K562 (cell line): ENCODE measurements around the gene AQP11. TPM values are rescaled to one million over a fixed set of nuclear protein-coding genes. Genes with fewer than 3 reads are reported as not detected.

ENCODE experiments used
- CHAMP1 ChIP-seq: fragments of 450-650 bp; IDR thresholded peaks from 2 replicates; pipeline ENCODE4 v1.6.1; 2016; ENCODE audit warnings: mild to moderate bottlenecking
- CHD7 ChIP-seq: fragments of 200-600 bp; sonication (generic); IDR thresholded peaks from one replicate; pipeline ENCODE4 v1.6.1; 2012; ENCODE audit warnings: mild to moderate bottlenecking, low read depth, low read length, inconsistent platforms
- MNT ChIP-seq, 2 experiments: fragments of 450-650 bp; conservative IDR thresholded peaks; 2 replicates each; pipeline ENCODE4 v1.6.1; 2017; ENCODE audit warnings: mild to moderate bottlenecking in 2 of 2, moderate library complexity in 2 of 2
- PML ChIP-seq: IDR thresholded peaks from 2 replicates; pipeline ENCODE4 v1.6.1; 2012; ENCODE audit warnings: low read length, inconsistent platforms
- POLR2H ChIP-seq: IDR thresholded peaks from 2 replicates; pipeline ENCODE4 v1.6.1; 2016; ENCODE audit warnings: missing genetic modification characterization, low read depth, mild to moderate bottlenecking, control low read depth, missing compliant biosample characterization, moderate library complexity
- POU5F1 ChIP-seq: fragments of 150-350 bp; IDR thresholded peaks from 2 replicates; pipeline ENCODE4 v1.6.1; 2014; ENCODE audit warnings: borderline replicate concordance, low read length, low read depth, mild to moderate bottlenecking; ENCODE audit not compliant: partially characterized antibody
- SMAD1 ChIP-seq: fragments of 150-350 bp; IDR thresholded peaks from 2 replicates; pipeline ENCODE4 v1.6.1; 2014; ENCODE audit warnings: low read length, low read depth; ENCODE audit not compliant: partially characterized antibody
- THRAP3 ChIP-seq: fragments of 450-650 bp; IDR thresholded peaks from 2 replicates; pipeline ENCODE4 v1.6.1; 2016; ENCODE audit warnings: mild to moderate bottlenecking, inconsistent platforms, borderline replicate concordance
- ZC3H11A ChIP-seq: IDR thresholded peaks from 2 replicates; pipeline ENCODE4 v1.6.1; 2012; ENCODE audit warnings: low read depth, low read length, improper control_type of control experiment
- ZKSCAN3 ChIP-seq: fragments of 250-450 bp; sonication (Bioruptor Pico); IDR thresholded peaks from 2 replicates; pipeline ENCODE4 v1.4.0; 2020
- ZKSCAN8 ChIP-seq: fragments of 200-800 bp; sonication (Bioruptor generic); IDR thresholded peaks from 2 replicates; pipeline ENCODE4 v1.6.1; 2016; ENCODE audit warnings: missing genetic modification characterization, missing compliant biosample characterization
- ZNF408 ChIP-seq: fragments of 250-450 bp; sonication (Bioruptor Pico); IDR thresholded peaks from 2 replicates; pipeline ENCODE4 v1.4.0; 2020; ENCODE audit warnings: low read depth, mild to moderate bottlenecking, moderate library complexity
- polyA plus RNA-seq, 8 experiments: library from polyadenylated mRNA; depleted of rRNA in 4 of 8; stranded (reverse) in 5 of 8; unstranded in 3 of 8; fragments of >200 nt; fragmentation: Nextera tagmentation in 2 of 8; fragmentation: Illumina TruSeq in 1 of 8; extraction: Ambion mirVana in 2 of 8; extraction: Trizol in 1 of 8; gene quantifications; 2 replicates each; pipeline versions ENCODE4 v1.2.1 to v1.2.3, GENCODE V29; 2011 to 2014; ENCODE audit warnings: inconsistent platforms in 1 of 8, missing spikeins in 1 of 8
- total RNA-seq, 7 experiments: library from RNA; depleted of rRNA in 6 of 7; stranded (reverse); fragments of >200 nt in 6 of 7; fragmentation: Illumina TruSeq in 2 of 7; extraction: Trizol in 2 of 7; gene quantifications; 2 replicates each; pipeline versions ENCODE4 v1.2.1 to v1.2.3, GENCODE V29; 2011 to 2021; ENCODE audit warnings: low replicate concordance in 1 of 7

Gene AQP11
- total and polyA plus RNA-seq, 9 of the 15 experiments (the other 6 are each of a cell fraction or from before 2014, with no cell fraction given), result 0.09 to 1.0 (median 0.36) TPM

- TF ChIP-seq CHAMP1 (no peak), ZKSCAN3 (CRISPR knock-in tag) (no peak), ZNF408 (CRISPR knock-in tag) (no peak), SMAD1 (no peak), POLR2H (tag) (no peak), POU5F1 (no peak), ZC3H11A (no peak), ZKSCAN8 (no peak), PML (no peak), THRAP3 (no peak), MNT (conservative IDR thresholded peaks at IDR 0.05) (peak; percentile 62 to 65), CHD7 (peak; percentile 92)
These were observed 47.1 kb downstream of the AQP11 start (continued) for GRCh38 chr11:77636731-77637344.
